SK-N-SH (cell line): ENCODE data around the gene LTC4S.

Source experiments
- CHD2 ChIP-seq: fragments of 150-350 bp; IDR thresholded peaks from 2 replicates; pipeline ENCODE4 v1.6.1; 2018; ENCODE audit warnings: low read length; ENCODE audit not compliant: partially characterized antibody
- EP300 ChIP-seq, 2 experiments: IDR thresholded peaks; 2 replicates each; pipeline versions ENCODE4 v1.4.0 to v1.6.1; 2012; ENCODE audit warnings: borderline replicate concordance in 1 of 2, low read depth in 1 of 2, low read length in 1 of 2
- EZH2phosphoT487 ChIP-seq: fragments of 200-600 bp; sonication (generic); IDR thresholded peaks from 2 replicates; pipeline ENCODE4 v1.6.1; 2017; ENCODE audit warnings: low read depth, mixed run types, mild to moderate bottlenecking, antibody characterized with exemption, moderate library complexity, borderline replicate concordance
- GATA2 ChIP-seq: sonication (generic); formaldehyde crosslinking; IDR thresholded peaks from 2 replicates; pipeline ENCODE4 v1.5.0; 2020; ENCODE audit warnings: mild to moderate bottlenecking, missing genetic modification reagents
- NFIC ChIP-seq: IDR thresholded peaks from 2 replicates; pipeline ENCODE4 v1.4.0; 2012; ENCODE audit warnings: borderline replicate concordance
- NRF1 ChIP-seq: IDR thresholded peaks from 2 replicates; pipeline ENCODE4 v1.6.1; 2012; ENCODE audit warnings: low read depth, mild to moderate bottlenecking, low read length
- POLR2AphosphoS5 ChIP-seq: IDR thresholded peaks from 2 replicates; pipeline ENCODE4 v1.6.1; 2012; ENCODE audit warnings: low read depth, low read length
- RAD21 ChIP-seq: IDR thresholded peaks from 2 replicates; pipeline ENCODE4 v1.6.1; 2012; ENCODE audit warnings: mild to moderate bottlenecking, low read length
- REST ChIP-seq: IDR thresholded peaks from 2 replicates; pipeline ENCODE4 v1.6.1; 2012; ENCODE audit warnings: mild to moderate bottlenecking, low read depth, low read length, moderate library complexity
- RFX5 ChIP-seq: IDR thresholded peaks from 2 replicates; pipeline ENCODE4 v1.6.1; 2012; ENCODE audit warnings: mild to moderate bottlenecking, improper control_type of control experiment, low read length
- TAF1 ChIP-seq: IDR thresholded peaks from 2 replicates; pipeline ENCODE4 v1.6.1; 2012; ENCODE audit warnings: low read depth, mild to moderate bottlenecking, low read length, moderate library complexity, borderline replicate concordance
- YY1 ChIP-seq: IDR thresholded peaks from 2 replicates; pipeline ENCODE4 v1.4.0; 2012; ENCODE audit warnings: low read depth, mild to moderate bottlenecking
- TF ChIP-seq, protein P1 (sequence below): fragments of 200-600 bp; sonication (generic); IDR thresholded peaks from 2 replicates; pipeline ENCODE4 v1.6.1; 2017; ENCODE audit warnings: antibody characterized with exemption, mild to moderate bottlenecking, moderate library complexity
- TF ChIP-seq, protein P2 (sequence below): IDR thresholded peaks from 2 replicates; pipeline ENCODE4 v1.4.0; 2012; ENCODE audit warnings: low read depth

DNA sequence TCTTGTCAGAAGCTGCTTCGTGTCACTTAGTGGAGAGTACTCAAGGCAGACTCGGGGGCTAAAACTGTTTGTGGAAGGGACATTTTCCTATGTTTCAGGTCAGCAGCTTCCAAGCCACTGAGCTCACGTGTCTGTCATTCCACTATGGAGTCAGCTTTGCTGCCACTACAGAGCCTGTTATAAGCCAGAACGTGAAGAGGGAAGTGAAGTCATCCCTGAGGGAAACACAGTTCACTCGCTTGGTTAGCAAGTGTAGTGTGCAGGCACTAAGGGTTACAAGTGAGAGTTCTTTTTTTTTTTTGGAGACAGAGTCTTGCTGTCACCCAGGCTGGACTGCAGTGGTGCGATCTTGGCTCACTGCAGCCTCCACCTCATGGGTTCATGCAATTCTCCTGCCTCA lies 24.5 kb upstream of the LTC4S start:
- TF ChIP-seq RAD21: no peak
- TF ChIP-seq YY1: no peak
- TF ChIP-seq, protein P1, sequence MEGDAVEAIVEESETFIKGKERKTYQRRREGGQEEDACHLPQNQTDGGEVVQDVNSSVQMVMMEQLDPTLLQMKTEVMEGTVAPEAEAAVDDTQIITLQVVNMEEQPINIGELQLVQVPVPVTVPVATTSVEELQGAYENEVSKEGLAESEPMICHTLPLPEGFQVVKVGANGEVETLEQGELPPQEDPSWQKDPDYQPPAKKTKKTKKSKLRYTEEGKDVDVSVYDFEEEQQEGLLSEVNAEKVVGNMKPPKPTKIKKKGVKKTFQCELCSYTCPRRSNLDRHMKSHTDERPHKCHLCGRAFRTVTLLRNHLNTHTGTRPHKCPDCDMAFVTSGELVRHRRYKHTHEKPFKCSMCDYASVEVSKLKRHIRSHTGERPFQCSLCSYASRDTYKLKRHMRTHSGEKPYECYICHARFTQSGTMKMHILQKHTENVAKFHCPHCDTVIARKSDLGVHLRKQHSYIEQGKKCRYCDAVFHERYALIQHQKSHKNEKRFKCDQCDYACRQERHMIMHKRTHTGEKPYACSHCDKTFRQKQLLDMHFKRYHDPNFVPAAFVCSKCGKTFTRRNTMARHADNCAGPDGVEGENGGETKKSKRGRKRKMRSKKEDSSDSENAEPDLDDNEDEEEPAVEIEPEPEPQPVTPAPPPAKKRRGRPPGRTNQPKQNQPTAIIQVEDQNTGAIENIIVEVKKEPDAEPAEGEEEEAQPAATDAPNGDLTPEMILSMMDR: no peak
- no peak for TF ChIP-seq POLR2AphosphoS5
- no peak for TF ChIP-seq EP300 (IDR thresholded peaks at IDR 0.05; ENCODE audit: borderline replicate concordance in 1 of 2, low read depth in 1 of 2, low read length in 1 of 2)
- TF ChIP-seq, protein P2, sequence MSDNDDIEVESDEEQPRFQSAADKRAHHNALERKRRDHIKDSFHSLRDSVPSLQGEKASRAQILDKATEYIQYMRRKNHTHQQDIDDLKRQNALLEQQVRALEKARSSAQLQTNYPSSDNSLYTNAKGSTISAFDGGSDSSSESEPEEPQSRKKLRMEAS: no peak
- no peak for TF ChIP-seq REST
- TF ChIP-seq EZH2phosphoT487: no peak
- no peak for TF ChIP-seq RFX5
- TF ChIP-seq NFIC: no peak
- no peak for TF ChIP-seq TAF1
- TF ChIP-seq NRF1: no peak
- TF ChIP-seq CHD2: no peak
- no peak for TF ChIP-seq GATA2 (CRISPR knock-in tag)
